HCT116 (cell line): ENCODE data around the gene MAML2. TPM values are rescaled to one million over a fixed set of nuclear protein-coding genes. Genes with fewer than 3 reads are reported as not detected.
A peak's percentile ranks its signal among the peaks of the same experiment; 100 is the strongest.

ENCODE experiments used
- ATAC-seq: fragments of 200-7000 bp; cut with Tn5 transposase; 2 replicates; pipeline ENCODE4 v1.9.1; 2020; ENCODE audit warnings: mild to moderate bottlenecking, moderate library complexity
- BruUV-seq: library from RNA; stranded (reverse); fragments of 400-500 nt; replicated peaks from 2 replicates; lab custom pipeline; 2021; lab: Mats Ljungman, UMichigan
- CTCF ChIA-PET: fragments of 300-600 bp; sonication (Branson Sonifier 250); formaldehyde crosslinking; loops from one replicate; lab custom pipeline; 2021; ENCODE audit warnings: antibody characterized with exemption; lab: Charles Lee
- POLR2A ChIA-PET: fragments of 300-600, 350-600 bp; sonication (Branson Sonifier 250); formaldehyde crosslinking; loops from one replicate; lab custom pipeline; 2021; ENCODE audit warnings: antibody characterized with exemption; lab: Charles Lee
- RAD21 ChIA-PET, 2 experiments: fragments of 300-600 bp; sonication (Branson Sonifier 250); formaldehyde crosslinking; loops; one replicate each; lab custom pipeline; 2023; ENCODE audit warnings: low total read pairs in 2 of 2; ENCODE audit not compliant: uncharacterized antibody in 2 of 2, unreplicated experiment in 2 of 2, low non-redundant PET in 1 of 2; lab: Charles Lee
- DNase-seq: peaks from one replicate; pipeline ENCODE4 v3.0.0-alpha.2; 2010; ENCODE audit warnings: low read depth, low spot score
- H2AFZ ChIP-seq: fragments of 200-600 bp; shearing (Covaris generic), sonication (generic); 2 replicates; pipeline ENCODE4 v1.6.1; 2017; ENCODE audit warnings: low read depth, mixed run types, mixed read lengths, antibody characterized with exemption, low read length; ENCODE audit not compliant: poor library complexity, severe bottlenecking
- H3K27ac ChIP-seq: 2 replicates; pipeline ENCODE4 v1.5.1; 2012; ENCODE audit warnings: low read depth, low read length
- H3K27me3 ChIP-seq: fragments of 200-600 bp; sonication (generic); 2 replicates; pipeline ENCODE4 v1.6.1; 2016; ENCODE audit warnings: mixed run types, low read length, mixed read lengths; ENCODE audit not compliant: insufficient read depth
- H3K36me3 ChIP-seq, 2 experiments: fragments of 200-500 bp in 1 of 2; fragments of 200-600 bp in 1 of 2; sonication (Bioruptor generic) in 1 of 2; sonication (generic) in 1 of 2; 2 replicates each; pipeline versions ENCODE4 v1.5.1 to v1.6.1; 2014 to 2016; ENCODE audit warnings: low read length in 2 of 2, inconsistent platforms in 1 of 2, mixed read lengths in 1 of 2, mixed run types in 1 of 2; ENCODE audit not compliant: insufficient read depth in 2 of 2, control insufficient read depth in 1 of 2
- H3K4me1 ChIP-seq, 2 experiments: fragments of 200-600 bp in 1 of 2; sonication (generic) in 1 of 2; 2 replicates each; pipeline versions ENCODE4 v1.5.1 to v1.6.1; 2012 to 2017; ENCODE audit warnings: low read length in 2 of 2, inconsistent platforms in 1 of 2, mild to moderate bottlenecking in 1 of 2, mixed read lengths in 1 of 2, mixed run types in 1 of 2, moderate library complexity in 1 of 2; ENCODE audit not compliant: insufficient read depth in 2 of 2, control insufficient read depth in 1 of 2
- H3K4me2 ChIP-seq: fragments of 200-600 bp; sonication (generic); 2 replicates; pipeline ENCODE4 v1.6.1; 2017; ENCODE audit warnings: mixed run types, low read length, mixed read lengths
- H3K4me3 ChIP-seq, 2 experiments: fragments of 200-600 bp in 1 of 2; sonication (generic) in 1 of 2; replicated peaks in 1 of 2; 2 replicates each; pipeline ENCODE4 v1.5.1; 2011 to 2016; ENCODE audit warnings: low read length in 2 of 2, control low read depth in 1 of 2, low read depth in 1 of 2, mild to moderate bottlenecking in 1 of 2, mixed read lengths in 1 of 2, mixed run types in 1 of 2
- H3K79me2 ChIP-seq: fragments of 200-600 bp; sonication (generic); 2 replicates; pipeline ENCODE4 v1.6.1; 2017; ENCODE audit warnings: mild to moderate bottlenecking, mixed run types, low read length, moderate library complexity, mixed read lengths; ENCODE audit not compliant: insufficient read depth
- H3K9ac ChIP-seq: fragments of 200-600 bp; sonication (generic); 2 replicates; pipeline ENCODE4 v1.6.1; 2016; ENCODE audit warnings: low read length, mixed read lengths
- H3K9me2 ChIP-seq: fragments of 200-600 bp; sonication (generic), shearing (Covaris generic); 2 replicates; pipeline ENCODE4 v1.6.1; 2017; ENCODE audit warnings: mixed run types, mild to moderate bottlenecking, moderate library complexity; ENCODE audit not compliant: insufficient read depth
- H3K9me3 ChIP-seq, 2 experiments: fragments of 200-500 bp in 1 of 2; fragments of 200-600 bp in 1 of 2; sonication (Bioruptor generic) in 1 of 2; sonication (generic) in 1 of 2; 2 replicates each; pipeline ENCODE4 v1.6.1; 2014 to 2017; ENCODE audit warnings: low read length in 2 of 2, mixed read lengths in 2 of 2, inconsistent platforms in 1 of 2, low read depth in 1 of 2, mild to moderate bottlenecking in 1 of 2, mixed run types in 1 of 2, moderate library complexity in 1 of 2; ENCODE audit not compliant: control insufficient read depth in 1 of 2, insufficient read depth in 1 of 2
- H4K20me1 ChIP-seq: fragments of 200-600 bp; sonication (generic), shearing (Covaris generic); 2 replicates; pipeline ENCODE4 v1.6.1; 2017; ENCODE audit warnings: mixed run types, mild to moderate bottlenecking, moderate library complexity; ENCODE audit not compliant: insufficient read depth
- CBX3 ChIP-seq: IDR thresholded peaks from 2 replicates; pipeline ENCODE4 v1.6.1; 2012; ENCODE audit warnings: low read depth
- CEBPB ChIP-seq: IDR thresholded peaks from 2 replicates; pipeline ENCODE4 v1.6.1; 2012; ENCODE audit warnings: low read depth
- EGR1 ChIP-seq: IDR thresholded peaks from 2 replicates; pipeline ENCODE4 v1.6.1; 2012; ENCODE audit warnings: low read depth
- EZH2 ChIP-seq: fragments of 200-600 bp; sonication (generic); IDR thresholded peaks from 2 replicates; pipeline ENCODE4 v1.6.1; 2017; ENCODE audit warnings: antibody characterized with exemption, mixed run types
- EZH2phosphoT487 ChIP-seq: fragments of 200-600 bp; IDR thresholded peaks from 2 replicates; pipeline ENCODE4 v1.6.1; 2018; ENCODE audit warnings: antibody characterized with exemption, borderline replicate concordance
- FOSL1 ChIP-seq: IDR thresholded peaks from 2 replicates; pipeline ENCODE4 v1.6.1; 2012; ENCODE audit warnings: low read depth
- JUND ChIP-seq: IDR thresholded peaks from 2 replicates; pipeline ENCODE4 v1.6.1; 2012
- POLR2A ChIP-seq: IDR thresholded peaks from 2 replicates; pipeline ENCODE4 v1.7.0; 2011; ENCODE audit warnings: borderline replicate concordance; ENCODE audit not compliant: insufficient read depth, insufficient read length; ENCODE audit errors: extremely low read depth
- POLR2AphosphoS5 ChIP-seq: IDR thresholded peaks from 2 replicates; pipeline ENCODE4 v1.6.1; 2011; ENCODE audit warnings: mild to moderate bottlenecking, low read depth, low read length, moderate library complexity
- SP1 ChIP-seq: IDR thresholded peaks from 2 replicates; pipeline ENCODE4 v1.6.1; 2012; ENCODE audit warnings: low read depth
- SRF ChIP-seq: IDR thresholded peaks from 2 replicates; pipeline ENCODE4 v1.6.1; 2012; ENCODE audit warnings: low read depth
- ZFX ChIP-seq: fragments of 450-650 bp; IDR thresholded peaks from 2 replicates; pipeline ENCODE4 v1.6.1; 2017
- ZNF274 ChIP-seq: fragments of 200-500 bp; sonication (Bioruptor generic); IDR thresholded peaks from 2 replicates; pipeline ENCODE4 v1.6.1; 2014; ENCODE audit warnings: mild to moderate bottlenecking, low read depth, low read length, inconsistent platforms
- intact Hi-C: fragments of 100-400 bp; cut with micrococcal nuclease; formaldehyde crosslinking; loops from 2 replicates; pipeline ENCODE4 v1.10.0; 2022
- total RNA-seq: library from RNA; stranded (reverse); gene quantifications from one replicate; pipeline ENCODE4 v1.2.1, GENCODE V29; 2021; ENCODE audit not compliant: unreplicated experiment
- TF ChIP-seq, protein P1 (sequence below): IDR thresholded peaks from 2 replicates; pipeline ENCODE4 v1.6.1; 2012; ENCODE audit warnings: low read depth
- TF ChIP-seq, protein P2 (sequence below), 3 experiments: fragments of 200-600 bp in 1 of 3; sonication (generic) in 1 of 3; IDR thresholded peaks in 2 of 3; conservative IDR thresholded peaks in 1 of 3; 2 replicates each; pipeline ENCODE4 v1.5.1; 2012 to 2017; ENCODE audit warnings: low read depth in 2 of 3, low read length in 2 of 3, antibody characterized with exemption in 1 of 3, borderline replicate concordance in 1 of 3, control low read depth in 1 of 3, mild to moderate bottlenecking in 1 of 3, mixed read lengths in 1 of 3, mixed run types in 1 of 3, moderate library complexity in 1 of 3; ENCODE audit not compliant: insufficient read depth in 1 of 3
- TF ChIP-seq, protein P3 (sequence below): IDR thresholded peaks from 2 replicates; pipeline ENCODE4 v1.6.1; 2012

The MAML2 gene
- total RNA-seq, 1 experiment from 2014 or later = 2.6 TPM

DNA sequence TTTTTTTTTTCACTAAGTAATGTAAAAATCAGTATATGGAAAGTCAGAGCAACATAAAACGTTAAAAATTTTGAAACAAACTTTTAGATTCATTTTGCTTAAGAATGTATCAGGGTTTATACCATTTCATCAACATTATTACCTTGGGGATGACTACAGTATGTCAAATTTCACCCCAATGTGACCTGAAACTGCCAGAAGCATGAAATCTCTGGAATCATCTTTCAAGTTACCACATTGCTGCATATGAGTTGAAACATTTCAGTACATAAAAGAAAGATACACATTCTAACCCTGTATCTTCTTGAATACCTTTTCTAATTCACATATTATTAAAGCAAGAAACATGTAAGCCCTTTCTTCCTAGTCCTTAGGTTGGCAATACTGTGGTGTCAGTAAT lies 32.8 kb downstream of the MAML2 start (continued):
- TF ChIP-seq, protein P1, sequence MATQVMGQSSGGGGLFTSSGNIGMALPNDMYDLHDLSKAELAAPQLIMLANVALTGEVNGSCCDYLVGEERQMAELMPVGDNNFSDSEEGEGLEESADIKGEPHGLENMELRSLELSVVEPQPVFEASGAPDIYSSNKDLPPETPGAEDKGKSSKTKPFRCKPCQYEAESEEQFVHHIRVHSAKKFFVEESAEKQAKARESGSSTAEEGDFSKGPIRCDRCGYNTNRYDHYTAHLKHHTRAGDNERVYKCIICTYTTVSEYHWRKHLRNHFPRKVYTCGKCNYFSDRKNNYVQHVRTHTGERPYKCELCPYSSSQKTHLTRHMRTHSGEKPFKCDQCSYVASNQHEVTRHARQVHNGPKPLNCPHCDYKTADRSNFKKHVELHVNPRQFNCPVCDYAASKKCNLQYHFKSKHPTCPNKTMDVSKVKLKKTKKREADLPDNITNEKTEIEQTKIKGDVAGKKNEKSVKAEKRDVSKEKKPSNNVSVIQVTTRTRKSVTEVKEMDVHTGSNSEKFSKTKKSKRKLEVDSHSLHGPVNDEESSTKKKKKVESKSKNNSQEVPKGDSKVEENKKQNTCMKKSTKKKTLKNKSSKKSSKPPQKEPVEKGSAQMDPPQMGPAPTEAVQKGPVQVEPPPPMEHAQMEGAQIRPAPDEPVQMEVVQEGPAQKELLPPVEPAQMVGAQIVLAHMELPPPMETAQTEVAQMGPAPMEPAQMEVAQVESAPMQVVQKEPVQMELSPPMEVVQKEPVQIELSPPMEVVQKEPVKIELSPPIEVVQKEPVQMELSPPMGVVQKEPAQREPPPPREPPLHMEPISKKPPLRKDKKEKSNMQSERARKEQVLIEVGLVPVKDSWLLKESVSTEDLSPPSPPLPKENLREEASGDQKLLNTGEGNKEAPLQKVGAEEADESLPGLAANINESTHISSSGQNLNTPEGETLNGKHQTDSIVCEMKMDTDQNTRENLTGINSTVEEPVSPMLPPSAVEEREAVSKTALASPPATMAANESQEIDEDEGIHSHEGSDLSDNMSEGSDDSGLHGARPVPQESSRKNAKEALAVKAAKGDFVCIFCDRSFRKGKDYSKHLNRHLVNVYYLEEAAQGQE = no peak
- TF ChIP-seq EZH2 = no peak
- no peak for TF ChIP-seq EGR1
- no peak for TF ChIP-seq EZH2phosphoT487
- TF ChIP-seq CEBPB = no peak
- TF ChIP-seq, protein P2, sequence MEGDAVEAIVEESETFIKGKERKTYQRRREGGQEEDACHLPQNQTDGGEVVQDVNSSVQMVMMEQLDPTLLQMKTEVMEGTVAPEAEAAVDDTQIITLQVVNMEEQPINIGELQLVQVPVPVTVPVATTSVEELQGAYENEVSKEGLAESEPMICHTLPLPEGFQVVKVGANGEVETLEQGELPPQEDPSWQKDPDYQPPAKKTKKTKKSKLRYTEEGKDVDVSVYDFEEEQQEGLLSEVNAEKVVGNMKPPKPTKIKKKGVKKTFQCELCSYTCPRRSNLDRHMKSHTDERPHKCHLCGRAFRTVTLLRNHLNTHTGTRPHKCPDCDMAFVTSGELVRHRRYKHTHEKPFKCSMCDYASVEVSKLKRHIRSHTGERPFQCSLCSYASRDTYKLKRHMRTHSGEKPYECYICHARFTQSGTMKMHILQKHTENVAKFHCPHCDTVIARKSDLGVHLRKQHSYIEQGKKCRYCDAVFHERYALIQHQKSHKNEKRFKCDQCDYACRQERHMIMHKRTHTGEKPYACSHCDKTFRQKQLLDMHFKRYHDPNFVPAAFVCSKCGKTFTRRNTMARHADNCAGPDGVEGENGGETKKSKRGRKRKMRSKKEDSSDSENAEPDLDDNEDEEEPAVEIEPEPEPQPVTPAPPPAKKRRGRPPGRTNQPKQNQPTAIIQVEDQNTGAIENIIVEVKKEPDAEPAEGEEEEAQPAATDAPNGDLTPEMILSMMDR (IDR thresholded peaks at IDR 0.05 in 2 of 3, conservative IDR thresholded peaks at IDR 0.05 in 1 of 3; ENCODE audit: borderline replicate concordance in 1 of 3, insufficient read depth in 1 of 3, low read depth in 2 of 3, low read length in 2 of 3) = no peak
- TF ChIP-seq FOSL1 = no peak

DNA sequence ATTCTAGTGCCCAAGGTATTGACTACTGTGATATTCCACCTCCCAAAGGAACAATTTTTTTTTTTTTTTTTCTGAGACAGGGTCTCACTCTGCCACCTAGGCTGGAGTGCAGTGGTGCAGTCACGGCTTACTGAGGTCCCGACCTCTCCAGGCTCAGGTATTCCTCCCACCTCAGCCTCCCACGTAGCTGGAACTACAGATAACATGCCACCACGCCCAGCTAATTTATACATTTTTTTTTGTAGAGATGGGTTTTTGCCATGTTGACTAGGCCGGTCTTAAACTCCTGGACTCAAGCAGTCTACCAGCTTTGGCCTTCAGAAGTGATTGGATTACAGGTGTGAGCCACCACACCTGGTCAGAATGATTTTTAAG lies 33.4 kb downstream of the MAML2 start:
- H3K27me3 ChIP-seq = no peaks in the 10 kb centered on the region
- no peaks in the 10 kb centered on the region for H3K79me2 ChIP-seq
- H3K9me2 ChIP-seq = no peaks in the 10 kb centered on the region
- ATAC-seq (no peak), DNase-seq (no peak)
- peak overlapping the region; percentile 77 for H3K4me2 ChIP-seq
- H2AFZ ChIP-seq = peak overlapping the region; percentile 37
- peak overlapping the region; percentile 12; the same call in 1 of the 2 replicates for H3K9ac ChIP-seq
- H4K20me1 ChIP-seq = no peaks in the 10 kb centered on the region
- no peak overlapping the region for H3K4me3 ChIP-seq
- TF ChIP-seq POLR2AphosphoS5 (no peak), SP1 (no peak), EGR1 (no peak), EZH2 (no peak), CEBPB (no peak), ZFX (no peak), SRF (no peak), ZNF274 (no peak), FOSL1 (no peak), JUND (no peak), CBX3 (no peak), POLR2A (no peak)
- TF ChIP-seq, protein P1 = no peak
- TF ChIP-seq, protein P3, sequence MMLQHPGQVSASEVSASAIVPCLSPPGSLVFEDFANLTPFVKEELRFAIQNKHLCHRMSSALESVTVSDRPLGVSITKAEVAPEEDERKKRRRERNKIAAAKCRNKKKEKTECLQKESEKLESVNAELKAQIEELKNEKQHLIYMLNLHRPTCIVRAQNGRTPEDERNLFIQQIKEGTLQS = no peak
- ChIA-PET POLR2A (no interaction called here), RAD21 (no interaction called here), CTCF (interaction anchor here (2.3 kb wide), 1 partner anchor 34 kb away, joined by 10 read pairs; the partner anchor contains the start of gene MAML2)
- peaks cover 63 to 87% of the 10 kb centered on the region in 2 experiments for H3K4me1 ChIP-seq
- no TSS peak for BruUV-seq
- no peaks in the 10 kb centered on the region for H3K9me3 ChIP-seq
- H3K36me3 ChIP-seq = no peaks in the 10 kb centered on the region
- H3K27ac ChIP-seq = no peak overlapping the region
- intact Hi-C loops = no loop called here
